ENCODE measurements around the gene PSTK.
A peak's percentile ranks its signal among the peaks of the same experiment; 100 is the strongest.

Gene PSTK

GRCh38 chr10:123021517-123021916, 41.3 kb downstream of the PSTK start:
- no peak for DNase-seq

GRCh38 chr10:123024540-123024939, 44.3 kb downstream of the PSTK start:
- DNase-seq = no peak

- no peak for DNase-seq
Observed at GRCh38 chr10:123026302-123026701, 46.1 kb downstream of the PSTK start.

GRCh38 chr10:123027861-123028260, 47.7 kb downstream of the PSTK start:
- no peak for DNase-seq

GRCh38 chr10:123031124-123031523, 50.9 kb downstream of the PSTK start:
- DNase-seq = no peak

- DNase-seq = no peak
Observed at GRCh38 chr10:123034332-123034731, 54.1 kb downstream of the PSTK start.

- DNase-seq = no peak
Observed at GRCh38 chr10:123035467-123036086, 55.4 kb downstream of the PSTK start.

- peak; percentile 55 for DNase-seq
Observed at GRCh38 chr10:123038782-123039631, 58.8 kb downstream of the PSTK start.

GRCh38 chr10:123039632-123039930, 59.4 kb downstream of the PSTK start:
- DNase-seq = no peak
